ENCODE results near the gene WBP1L. TPM values are rescaled to one million over a fixed set of nuclear protein-coding genes. Genes with fewer than 3 reads are reported as not detected.

WBP1L gene
- total RNA-seq, 2 donors from 2014 or later: 136 to 168 TPM

DNA sequence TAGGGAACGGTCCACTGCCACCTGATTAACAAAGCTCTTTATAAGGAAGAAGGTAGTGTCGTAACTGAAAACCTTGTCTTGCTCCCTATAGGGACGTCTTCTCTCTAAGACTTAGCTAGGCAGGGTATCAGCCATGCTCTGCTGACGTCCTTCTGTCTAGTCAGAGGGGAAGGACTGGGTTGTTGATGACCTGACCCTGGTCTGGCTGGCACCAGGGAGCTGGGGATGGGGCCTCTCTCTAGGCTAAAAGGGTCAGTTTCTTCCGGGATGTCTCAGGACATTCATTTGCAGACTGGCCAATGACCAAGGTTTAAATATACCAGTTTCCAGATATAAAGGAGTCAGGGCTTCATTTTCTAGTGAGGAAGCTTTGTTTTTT, 83.8 kb downstream of the WBP1L start:
- no peak overlapping the region for H3K27ac ChIP-seq
- intact Hi-C loops (cut with DNase I): no loop called here
- no peak overlapping the region for H3K4me3 ChIP-seq
- H3K9me3 ChIP-seq: no peaks in the 10 kb centered on the region
- TF ChIP-seq, protein P1, sequence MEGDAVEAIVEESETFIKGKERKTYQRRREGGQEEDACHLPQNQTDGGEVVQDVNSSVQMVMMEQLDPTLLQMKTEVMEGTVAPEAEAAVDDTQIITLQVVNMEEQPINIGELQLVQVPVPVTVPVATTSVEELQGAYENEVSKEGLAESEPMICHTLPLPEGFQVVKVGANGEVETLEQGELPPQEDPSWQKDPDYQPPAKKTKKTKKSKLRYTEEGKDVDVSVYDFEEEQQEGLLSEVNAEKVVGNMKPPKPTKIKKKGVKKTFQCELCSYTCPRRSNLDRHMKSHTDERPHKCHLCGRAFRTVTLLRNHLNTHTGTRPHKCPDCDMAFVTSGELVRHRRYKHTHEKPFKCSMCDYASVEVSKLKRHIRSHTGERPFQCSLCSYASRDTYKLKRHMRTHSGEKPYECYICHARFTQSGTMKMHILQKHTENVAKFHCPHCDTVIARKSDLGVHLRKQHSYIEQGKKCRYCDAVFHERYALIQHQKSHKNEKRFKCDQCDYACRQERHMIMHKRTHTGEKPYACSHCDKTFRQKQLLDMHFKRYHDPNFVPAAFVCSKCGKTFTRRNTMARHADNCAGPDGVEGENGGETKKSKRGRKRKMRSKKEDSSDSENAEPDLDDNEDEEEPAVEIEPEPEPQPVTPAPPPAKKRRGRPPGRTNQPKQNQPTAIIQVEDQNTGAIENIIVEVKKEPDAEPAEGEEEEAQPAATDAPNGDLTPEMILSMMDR (IDR thresholded peaks at IDR 0.05): no peak
- TF ChIP-seq POLR2A (IDR thresholded peaks at IDR 0.05) (no peak), POLR2AphosphoS5 (IDR thresholded peaks at IDR 0.05) (no peak)
- no peaks in the 10 kb centered on the region for H3K27me3 ChIP-seq (replicated peaks; ENCODE audit: insufficient read depth)
- H3K36me3 ChIP-seq: no peaks in the 10 kb centered on the region
- H3K4me1 ChIP-seq (replicated peaks): no peaks in the 10 kb centered on the region
- DNase-seq (ENCODE audit: low spot score): no peak
- 84% methylated on average over 5 of the region's 5 CpGs for WGBS

DNA sequence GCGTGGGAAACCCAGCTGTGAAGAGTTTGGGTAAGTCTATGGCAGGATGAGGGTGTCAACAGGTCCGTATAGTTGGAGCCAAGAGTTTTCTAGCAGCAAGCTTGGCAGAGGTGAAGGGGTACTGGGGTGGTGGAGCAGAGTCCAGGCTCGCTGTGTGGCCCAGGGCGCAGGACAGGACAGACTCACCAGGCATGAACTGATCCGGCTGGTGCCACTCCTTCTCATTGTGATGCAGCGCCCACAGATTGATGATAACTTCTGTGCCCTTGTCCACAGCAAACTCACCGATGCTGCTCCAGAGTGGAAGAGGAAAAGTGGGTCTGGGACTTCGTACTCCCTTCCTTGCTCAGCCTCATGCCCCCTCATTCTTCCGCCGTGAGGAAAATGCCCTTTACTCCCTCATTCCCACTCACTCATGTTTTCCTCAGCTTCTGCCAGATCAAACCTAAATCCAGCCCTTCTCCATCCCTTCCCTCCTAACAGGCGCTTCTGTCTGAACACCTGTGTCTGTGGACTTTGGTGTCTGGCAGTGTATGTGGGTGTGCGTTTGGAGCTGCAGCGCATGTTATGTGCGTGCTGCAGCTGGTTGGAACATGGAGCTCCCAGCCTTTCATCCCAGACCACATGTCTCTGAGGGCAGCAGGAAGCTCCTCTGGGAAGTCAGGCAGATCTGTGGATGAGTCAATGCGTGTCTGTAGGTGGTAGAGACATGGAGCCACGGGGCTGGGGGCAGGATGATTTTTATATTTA, 87.7 kb downstream of the WBP1L start:
- intact Hi-C loops (cut with DNase I): loop anchor here (5.0 kb wide), 1 partner anchor 71 kb away; no protein-coding TSS in a partner anchor
- H3K27ac ChIP-seq: no peak overlapping the region
- 69% methylated on average over 16 of the region's 16 CpGs for WGBS
- TF ChIP-seq POLR2A (IDR thresholded peaks at IDR 0.05) (no peak), POLR2AphosphoS5 (IDR thresholded peaks at IDR 0.05) (no peak)
- TF ChIP-seq, protein P1 (IDR thresholded peaks at IDR 0.05): no peak
- no peak overlapping the region for H3K4me3 ChIP-seq
- no peaks in the 10 kb centered on the region for H3K27me3 ChIP-seq (replicated peaks; ENCODE audit: insufficient read depth)
- no peaks in the 10 kb centered on the region for H3K9me3 ChIP-seq
- no peaks in the 10 kb centered on the region for H3K4me1 ChIP-seq (replicated peaks)
- no peak for DNase-seq (ENCODE audit: low spot score)
- no peaks in the 10 kb centered on the region for H3K36me3 ChIP-seq

DNA sequence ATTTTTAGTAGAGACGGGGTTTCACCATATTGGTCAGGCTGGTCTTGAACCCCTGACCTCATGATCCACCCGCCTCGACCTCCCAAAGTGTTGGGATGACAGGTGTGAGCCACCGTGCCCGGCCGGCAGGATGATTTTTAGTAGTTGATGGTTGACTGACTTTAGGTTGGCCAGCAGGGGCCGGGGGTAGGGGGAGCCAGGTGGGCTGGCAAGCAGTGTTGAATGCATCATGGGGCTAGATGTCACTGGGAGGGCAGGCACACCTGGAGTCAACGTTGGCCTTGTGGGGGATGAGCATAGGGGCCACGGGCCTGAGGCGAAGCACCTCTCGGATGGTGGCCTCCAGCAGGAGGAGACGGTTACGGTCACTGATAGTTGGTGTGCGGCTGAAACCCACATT, 88.5 kb downstream of the WBP1L start:
- Histone ChIP-seq H3K4me3 (no peak overlapping the region), H3K9me3 (no peaks in the 10 kb centered on the region), H3K36me3 (no peaks in the 10 kb centered on the region), H3K27me3 (replicated peaks; ENCODE audit: insufficient read depth) (no peaks in the 10 kb centered on the region), H3K4me1 (replicated peaks) (no peaks in the 10 kb centered on the region), H3K27ac (no peak overlapping the region)
- intact Hi-C loops (cut with DNase I): loop anchor here (5.0 kb wide), 1 partner anchor 70 kb away; no protein-coding TSS in a partner anchor
- DNase-seq (ENCODE audit: low spot score): no peak
- WGBS: 85% methylated on average over 14 of the region's 14 CpGs
- TF ChIP-seq POLR2A (IDR thresholded peaks at IDR 0.05): no peak
- no peak for TF ChIP-seq POLR2AphosphoS5 (IDR thresholded peaks at IDR 0.05)
- TF ChIP-seq, protein P1 (IDR thresholded peaks at IDR 0.05): no peak

DNA sequence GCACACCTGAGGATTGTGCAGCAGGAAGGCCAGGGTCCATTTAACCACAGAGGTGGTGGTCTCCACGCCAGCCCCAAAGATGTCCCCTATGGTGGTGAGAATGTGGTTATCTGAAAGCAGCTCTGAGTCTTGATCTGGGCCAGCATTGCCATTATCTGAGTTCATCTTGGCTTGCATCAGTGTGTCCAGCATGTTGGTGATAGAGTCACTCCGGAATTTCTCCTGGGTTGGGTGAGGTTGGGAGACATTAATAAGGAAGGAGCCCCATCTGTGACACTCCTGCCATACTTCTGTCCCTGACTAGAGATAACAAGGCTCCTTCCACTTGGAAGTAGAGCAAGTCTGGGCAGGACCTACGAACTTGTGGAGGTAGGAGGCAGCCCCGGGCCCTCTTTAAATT, 89.2 kb downstream of the WBP1L start:
- H3K36me3 ChIP-seq: no peaks in the 10 kb centered on the region
- no peaks in the 10 kb centered on the region for H3K9me3 ChIP-seq
- TF ChIP-seq, protein P1 (IDR thresholded peaks at IDR 0.05): no peak
- TF ChIP-seq POLR2AphosphoS5 (IDR thresholded peaks at IDR 0.05): no peak
- no peak for TF ChIP-seq POLR2A (IDR thresholded peaks at IDR 0.05)
- no peak for DNase-seq (ENCODE audit: low spot score)
- intact Hi-C loops (cut with DNase I): loop anchor here (5.0 kb wide), 1 partner anchor 69 kb away; no protein-coding TSS in a partner anchor
- 81% methylated on average over 4 of the region's 4 CpGs for WGBS
- H3K4me1 ChIP-seq (replicated peaks): no peaks in the 10 kb centered on the region
- H3K27ac ChIP-seq: no peak overlapping the region
- no peak overlapping the region for H3K4me3 ChIP-seq
- H3K27me3 ChIP-seq (replicated peaks; ENCODE audit: insufficient read depth): no peaks in the 10 kb centered on the region

DNA sequence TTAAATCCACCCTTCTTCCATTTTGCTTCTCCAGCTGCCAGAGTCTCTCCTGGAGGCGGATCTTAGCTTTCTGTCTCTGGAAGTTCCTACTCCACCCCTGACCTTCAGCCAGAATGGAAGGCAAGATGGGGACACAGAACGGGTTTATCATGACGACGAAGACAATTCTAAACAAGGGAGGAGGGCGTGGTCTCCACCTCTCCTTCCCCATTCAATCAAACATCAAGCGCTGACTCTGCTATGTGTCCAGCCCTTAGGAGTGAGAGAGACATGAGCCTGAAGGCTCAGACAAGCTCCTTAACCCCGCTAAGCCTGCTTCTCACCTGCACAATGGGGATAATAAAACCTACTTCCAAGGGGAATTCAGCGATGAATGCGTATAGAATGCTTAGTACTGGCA, 90.4 kb downstream of the WBP1L start:
- no peak for DNase-seq (ENCODE audit: low spot score)
- WGBS: 47% methylated on average over 9 of the region's 9 CpGs
- Histone ChIP-seq H3K36me3 (no peaks in the 10 kb centered on the region), H3K4me1 (replicated peaks) (no peaks in the 10 kb centered on the region), H3K27ac (no peak overlapping the region), H3K9me3 (no peaks in the 10 kb centered on the region), H3K4me3 (no peak overlapping the region), H3K27me3 (replicated peaks; ENCODE audit: insufficient read depth) (no peaks in the 10 kb centered on the region)
- TF ChIP-seq, protein P1 (IDR thresholded peaks at IDR 0.05): no peak
- no peak for TF ChIP-seq POLR2AphosphoS5 (IDR thresholded peaks at IDR 0.05)
- no peak for TF ChIP-seq POLR2A (IDR thresholded peaks at IDR 0.05)
- intact Hi-C loops (cut with DNase I): loop anchor here (5.0 kb wide), 1 partner anchor 68 kb away; no protein-coding TSS in a partner anchor
